ENCODE results near the gene PACSIN1.

PACSIN1 gene

GRCh38 chr6:34562350-34562749 lies 96.5 kb downstream of the PACSIN1 start:
- DNase-seq (ENCODE audit: low read depth in 2 of 2) = no peak

- DNase-seq (ENCODE audit: low read depth in 2 of 2) = no peak
These were observed 97.1 kb downstream of the PACSIN1 start for GRCh38 chr6:34562861-34563512.

GRCh38 chr6:34563513-34563870 lies 97.6 kb downstream of the PACSIN1 start:
- DNase-seq (ENCODE audit: low read depth in 2 of 2) = no peak

GRCh38 chr6:34564181-34564580 lies 98.3 kb downstream of the PACSIN1 start:
- DNase-seq (ENCODE audit: low read depth in 2 of 2) = no peak

- DNase-seq (ENCODE audit: low read depth in 2 of 2) = no peak
These were observed 99.9 kb downstream of the PACSIN1 start for GRCh38 chr6:34565722-34566137.

GRCh38 chr6:34566830-34567546 lies 101.1 kb downstream of the PACSIN1 start:
- no peak for DNase-seq (ENCODE audit: low read depth in 2 of 2)

- DNase-seq (ENCODE audit: low read depth in 2 of 2) = no peak
These were observed 102.7 kb downstream of the PACSIN1 start for GRCh38 chr6:34568341-34569201.

GRCh38 chr6:34569361-34569973 lies 103.6 kb downstream of the PACSIN1 start:
- DNase-seq (ENCODE audit: low read depth in 2 of 2) = no peak

- no peak for DNase-seq (ENCODE audit: low read depth in 2 of 2)
These were observed 104.4 kb downstream of the PACSIN1 start for GRCh38 chr6:34570066-34570833.

GRCh38 chr6:34571388-34571787 lies 105.5 kb downstream of the PACSIN1 start:
- no peak for DNase-seq (ENCODE audit: low read depth in 2 of 2)

GRCh38 chr6:34572021-34572420 lies 106.1 kb downstream of the PACSIN1 start:
- no peak for DNase-seq (ENCODE audit: low read depth in 2 of 2)

GRCh38 chr6:34572585-34572984 lies 106.7 kb downstream of the PACSIN1 start:
- DNase-seq (ENCODE audit: low read depth in 2 of 2) = no peak

GRCh38 chr6:34573567-34574183 lies 107.8 kb downstream of the PACSIN1 start:
- DNase-seq (ENCODE audit: low read depth in 2 of 2) = no peak

GRCh38 chr6:34574647-34575293 lies 108.9 kb downstream of the PACSIN1 start:
- DNase-seq (ENCODE audit: low read depth in 2 of 2) = no peak

GRCh38 chr6:34575326-34575725 lies 109.5 kb downstream of the PACSIN1 start:
- DNase-seq (ENCODE audit: low read depth in 2 of 2) = no peak

GRCh38 chr6:34576286-34576955 lies 110.5 kb downstream of the PACSIN1 start:
- DNase-seq (ENCODE audit: low read depth in 2 of 2) = no peak

GRCh38 chr6:34578445-34579262 lies 112.8 kb downstream of the PACSIN1 start:
- DNase-seq (ENCODE audit: low read depth in 2 of 2) = no peak

- DNase-seq (ENCODE audit: low read depth in 2 of 2) = no peak
These were observed 115.1 kb downstream of the PACSIN1 start for GRCh38 chr6:34580707-34581560.
